GM23248 (cell line): ENCODE results near the gene TOR2A.

Experiments
- EZH2 ChIP-seq: fragments of 200-600 bp; sonication (generic); IDR thresholded peaks from 2 replicates; pipeline ENCODE4 v1.6.1; 2018; ENCODE audit warnings: antibody characterized with exemption, mild to moderate bottlenecking; ENCODE audit not compliant: insufficient read depth, poor library complexity, severe bottlenecking
- EZH2phosphoT487 ChIP-seq: fragments of 200-600 bp; sonication (generic); IDR thresholded peaks from 2 replicates; pipeline ENCODE4 v1.6.1; 2018; ENCODE audit warnings: antibody characterized with exemption, moderate library complexity, mild to moderate bottlenecking, low read depth; ENCODE audit not compliant: insufficient read depth

DNA sequence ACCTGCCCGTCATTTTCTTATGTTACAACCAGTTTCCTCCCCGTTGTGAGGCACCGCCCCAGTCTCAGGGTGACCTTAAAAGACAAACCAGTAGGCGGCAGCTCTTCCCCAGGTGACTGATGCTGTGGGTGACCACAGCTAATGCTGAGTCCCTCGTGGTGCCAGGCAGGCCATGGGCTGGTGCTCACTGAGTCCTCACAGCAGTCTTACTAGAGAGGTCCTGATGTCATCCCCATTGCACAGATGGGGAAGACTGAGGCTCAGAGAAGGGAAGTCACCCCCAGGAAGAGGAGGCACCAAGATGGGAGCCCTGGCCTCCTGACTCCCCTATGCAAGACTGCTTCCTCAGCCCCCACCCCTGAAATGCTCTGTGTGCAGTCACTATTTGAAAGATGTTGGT, 27.3 kb downstream of the TOR2A start:
- TF ChIP-seq EZH2 (no peak), EZH2phosphoT487 (no peak)
